Activated T-cell treated with anti-CD3 and anti-CD28 coated beads, Interleukin-2, amount 50 U/mL, for 24 hours (primary cell): ENCODE data around the gene TMED1.
"Not testable (repeated sequence)": the region's sequence is repeated elsewhere in the genome, so short reads cannot be mapped to it uniquely, and the experiment has no call there.

ENCODE experiments used
- DNase-seq: peaks from one replicate; pipeline ENCODE4 v3.0.0-alpha.2; 2020
- H3K27ac Mint-ChIP-seq: 2 replicates; pipeline ENCODE4 v1.8.0; 2020; ENCODE audit warnings: mild to moderate bottlenecking, mixed read lengths
- H3K27me3 Mint-ChIP-seq: 2 replicates; pipeline ENCODE4 v1.8.0; 2020; ENCODE audit warnings: mixed read lengths
- H3K36me3 Mint-ChIP-seq: 2 replicates; pipeline ENCODE4 v1.8.0; 2020; ENCODE audit warnings: low read depth, mixed read lengths
- H3K4me1 Mint-ChIP-seq: 2 replicates; pipeline ENCODE4 v1.8.0; 2020; ENCODE audit warnings: low read depth, mixed read lengths
- H3K4me3 Mint-ChIP-seq: 2 replicates; pipeline ENCODE4 v1.8.0; 2020; ENCODE audit warnings: mild to moderate bottlenecking, moderate library complexity, mixed read lengths
- H3K9me3 Mint-ChIP-seq: 2 replicates; pipeline ENCODE4 v1.8.0; 2020; ENCODE audit warnings: mixed read lengths

Gene TMED1

DNA sequence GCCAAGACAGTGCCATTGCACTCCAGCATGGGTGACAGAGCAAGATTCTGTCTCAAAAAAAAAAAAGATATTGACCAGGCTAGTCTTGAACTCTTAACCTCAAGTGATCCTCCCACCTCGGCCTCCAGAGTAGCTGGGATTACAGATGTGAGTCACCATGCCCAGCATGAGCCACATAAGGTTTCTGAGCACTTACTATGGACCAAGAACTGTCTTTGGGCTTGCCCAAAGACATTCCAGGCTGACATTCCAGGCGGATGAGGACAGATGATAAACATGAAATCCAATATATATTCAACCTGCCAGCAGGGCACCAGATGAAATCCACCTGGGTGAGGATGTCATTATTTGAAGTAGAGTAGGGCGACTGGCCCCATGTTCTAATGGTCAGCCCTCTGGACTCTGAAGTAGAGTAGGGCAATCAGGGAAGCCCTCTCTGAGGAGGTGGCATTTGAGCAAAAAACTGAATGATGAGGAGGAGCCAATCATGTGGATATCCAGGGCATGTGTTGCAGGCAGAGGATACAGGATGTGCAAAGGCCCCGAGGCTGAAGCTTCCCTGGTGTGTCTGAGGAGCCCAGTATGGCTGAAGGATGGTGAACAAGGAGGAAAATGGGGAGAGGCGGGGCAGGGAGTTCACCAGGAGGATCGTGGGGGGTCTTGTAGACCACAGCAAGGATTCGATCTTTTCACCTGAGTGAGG is 16.2 kb upstream of the TMED1 start:
- no peaks in the 10 kb centered on the region for H3K36me3 Mint-ChIP-seq
- H3K27ac Mint-ChIP-seq: no peak overlapping the region
- H3K4me3 Mint-ChIP-seq: no peak overlapping the region
- H3K9me3 Mint-ChIP-seq: no peaks in the 10 kb centered on the region
- DNase-seq: no peak
- peaks cover 2% of the 10 kb centered on the region for H3K27me3 Mint-ChIP-seq
- peaks cover 10% of the 10 kb centered on the region for H3K4me1 Mint-ChIP-seq

DNA sequence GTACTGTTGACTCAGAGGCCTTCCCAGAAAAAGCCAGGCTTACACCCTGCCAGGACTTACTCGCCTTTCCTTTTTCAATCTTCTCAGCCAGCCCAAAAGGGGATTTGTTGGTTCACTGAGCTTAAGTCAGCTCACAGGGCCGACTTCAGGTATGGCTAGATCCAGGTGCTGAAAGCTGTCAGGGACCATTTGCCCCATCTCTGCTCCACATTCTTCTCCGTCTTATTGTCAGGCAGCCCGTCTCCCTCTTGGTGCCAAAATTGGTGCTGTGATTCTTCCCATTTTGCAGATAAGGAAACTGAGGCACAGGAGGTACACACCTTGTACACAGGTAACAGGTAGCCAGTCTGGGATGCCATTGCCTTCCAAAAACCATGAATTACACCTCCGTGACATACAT is 14.6 kb upstream of the TMED1 start:
- H3K4me3 Mint-ChIP-seq: no peak overlapping the region
- H3K27me3 Mint-ChIP-seq: peaks cover 7% of the 10 kb centered on the region
- peaks cover 5% of the 10 kb centered on the region for H3K9me3 Mint-ChIP-seq
- peaks cover 10% of the 10 kb centered on the region for H3K4me1 Mint-ChIP-seq
- peaks cover 3% of the 10 kb centered on the region for H3K36me3 Mint-ChIP-seq
- no peak overlapping the region for H3K27ac Mint-ChIP-seq
- DNase-seq: no peak

DNA sequence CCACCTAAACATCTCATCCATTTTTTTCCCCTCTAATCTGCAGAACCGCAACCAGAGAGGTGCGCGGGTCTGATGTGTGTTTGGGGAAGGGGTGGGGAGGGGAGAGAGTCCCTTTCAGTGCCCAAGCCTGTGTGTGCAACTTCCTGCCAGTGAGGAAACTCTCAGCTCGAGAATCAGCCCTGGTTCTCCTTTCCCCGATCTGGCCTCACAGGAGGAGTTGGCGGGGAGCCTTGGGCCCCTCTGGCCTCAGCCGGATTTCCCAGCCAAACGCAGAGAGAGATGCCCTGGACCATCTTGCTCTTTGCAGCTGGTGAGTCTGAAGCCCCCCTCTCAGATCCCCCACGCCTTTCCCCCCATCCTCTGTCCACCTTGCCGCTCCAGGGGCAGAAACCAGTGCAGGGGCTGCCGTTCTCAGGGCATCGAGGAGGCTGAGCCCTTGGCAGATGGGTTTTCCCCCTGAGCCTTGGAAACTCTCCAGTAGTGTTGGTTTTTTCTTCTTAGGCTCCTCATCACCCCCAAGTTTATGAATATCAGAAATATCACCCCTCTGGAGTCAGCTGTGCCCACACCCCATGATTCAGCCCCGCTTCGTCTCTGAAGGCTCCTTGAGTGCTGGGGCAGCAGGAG is 12.3 kb upstream of the TMED1 start, which contains the start of gene C19orf38:
C19orf38 (plus strand) TSS at position 186 of the 627 bp plus-strand sequence; CDS start at position 280, 94 bp downstream.
- peaks cover 7% of the 10 kb centered on the region for H3K27me3 Mint-ChIP-seq
- peaks cover 3% of the 10 kb centered on the region for H3K36me3 Mint-ChIP-seq
- no peak for DNase-seq
- H3K27ac Mint-ChIP-seq: peak within 1 kb of the TSS; percentile 59
- H3K4me1 Mint-ChIP-seq: peaks cover 10% of the 10 kb centered on the region
- H3K9me3 Mint-ChIP-seq: peaks cover 5% of the 10 kb centered on the region
- peak within 1 kb of the TSS; percentile 22 for H3K4me3 Mint-ChIP-seq

DNA sequence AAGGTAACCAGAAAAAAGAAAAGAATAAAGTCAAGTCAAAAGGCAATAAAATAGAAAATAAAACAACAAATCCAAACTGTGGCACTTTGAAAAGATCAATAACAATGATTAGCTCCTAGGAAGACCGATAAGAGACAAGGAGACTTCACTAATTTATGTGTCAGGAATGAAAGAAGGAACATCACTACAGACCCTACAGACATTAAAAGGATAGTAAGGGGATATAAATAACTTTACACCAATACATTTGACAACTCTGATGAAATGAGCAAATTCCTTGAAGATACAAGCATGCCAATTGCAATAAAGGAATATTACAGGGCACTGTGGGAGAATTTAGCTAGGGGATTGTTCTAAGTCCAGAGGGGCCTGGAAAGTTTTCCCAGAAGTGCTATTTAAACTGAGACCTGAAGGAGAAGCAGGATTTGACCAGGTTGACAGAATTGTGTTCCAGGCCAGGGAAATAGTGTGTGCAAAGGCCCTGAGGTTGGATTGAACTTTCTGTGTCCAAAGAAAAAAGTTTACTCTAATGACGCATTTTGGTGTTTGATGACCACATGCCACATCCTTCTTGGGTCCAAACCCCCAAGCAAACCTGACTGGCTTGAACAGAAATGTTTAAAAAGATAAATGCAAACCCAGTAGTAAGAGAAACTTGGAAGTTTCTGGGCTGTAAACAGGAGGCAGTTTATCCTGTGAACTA is 10.6 kb upstream of the TMED1 start:
- no peak overlapping the region for H3K4me3 Mint-ChIP-seq
- no peak for DNase-seq
- peaks cover 7% of the 10 kb centered on the region for H3K27me3 Mint-ChIP-seq
- H3K4me1 Mint-ChIP-seq: peaks cover 10% of the 10 kb centered on the region
- peaks cover 3% of the 10 kb centered on the region for H3K36me3 Mint-ChIP-seq
- peaks cover 5% of the 10 kb centered on the region for H3K9me3 Mint-ChIP-seq
- H3K27ac Mint-ChIP-seq: no peak overlapping the region

DNA sequence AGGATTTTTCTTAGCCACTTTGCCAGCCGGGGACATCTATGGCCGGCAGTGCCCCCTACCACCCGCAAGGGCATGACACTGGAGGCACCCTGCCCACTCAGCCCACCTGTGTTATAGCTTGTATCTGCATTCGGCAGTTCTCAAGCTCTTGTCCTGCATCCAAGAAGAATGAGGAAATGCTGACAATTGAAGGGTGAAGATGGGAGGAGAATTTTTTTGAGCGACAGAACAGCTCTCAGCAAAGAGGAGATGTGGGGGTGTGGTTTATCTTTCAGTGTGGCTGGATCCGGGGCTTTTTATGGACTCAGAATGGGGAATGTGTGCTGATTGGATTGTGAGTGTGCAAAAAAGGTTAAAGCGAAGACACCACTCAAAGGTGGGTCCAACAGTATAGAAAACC is 6.8 kb upstream of the TMED1 start:
- Mint-ChIP-seq H3K9me3 (peaks cover 7% of the 10 kb centered on the region), H3K27me3 (peaks cover 4% of the 10 kb centered on the region), H3K4me3 (no peak overlapping the region), H3K36me3 (peaks cover 3% of the 10 kb centered on the region), H3K27ac (no peak overlapping the region), H3K4me1 (peaks cover 2% of the 10 kb centered on the region)
- no peak for DNase-seq

DNA sequence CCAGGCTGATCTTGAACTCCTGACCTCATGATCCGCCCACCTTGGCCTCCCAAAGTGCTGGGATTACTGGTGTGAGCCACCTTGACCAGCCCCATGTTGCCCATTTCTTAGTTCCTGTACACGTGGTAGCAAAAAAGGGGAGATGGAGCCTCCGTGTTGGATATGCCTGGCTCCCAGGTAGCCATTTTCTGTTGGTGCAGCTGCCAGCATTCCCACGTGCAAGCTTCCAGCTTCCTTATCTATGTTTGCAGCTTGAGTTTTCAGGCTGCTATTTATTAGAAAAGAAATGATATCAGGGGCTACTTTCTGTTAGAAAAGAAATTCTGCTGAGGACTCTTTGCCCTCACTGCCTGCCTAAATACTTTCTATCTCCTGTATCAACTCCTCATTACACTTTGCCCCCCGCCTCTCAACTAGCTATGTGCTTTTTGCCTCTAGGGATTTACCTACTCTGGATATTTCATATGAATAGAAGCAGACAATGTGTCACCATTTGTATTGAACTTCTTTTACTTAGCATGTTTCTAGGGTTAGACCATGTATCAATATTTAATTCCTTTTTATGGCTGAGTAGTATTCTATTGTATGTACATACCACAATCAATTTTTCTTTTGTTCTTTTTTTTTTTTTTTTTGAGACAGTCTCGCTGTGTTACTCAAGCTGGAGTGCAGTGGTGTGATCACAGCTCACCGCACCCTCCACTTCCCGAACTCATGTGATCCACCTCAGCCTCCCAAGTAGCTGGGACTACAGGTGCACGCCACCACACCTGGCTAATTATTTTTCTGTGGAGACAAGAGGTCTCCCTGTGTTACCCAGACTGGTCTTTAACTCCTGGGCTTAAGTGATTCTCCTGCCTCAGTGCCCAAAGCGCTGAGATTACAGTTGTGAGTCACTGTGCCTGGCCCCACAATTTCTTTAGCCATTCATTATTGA is 3.4 kb upstream of the TMED1 start:
- no peak for DNase-seq
- Mint-ChIP-seq H3K27me3 (no peaks in the 10 kb centered on the region), H3K4me3 (no peak overlapping the region), H3K36me3 (peaks cover 23% of the 10 kb centered on the region), H3K27ac (no peak overlapping the region), H3K4me1 (peaks cover 20% of the 10 kb centered on the region), H3K9me3 (peaks cover 16% of the 10 kb centered on the region)

DNA sequence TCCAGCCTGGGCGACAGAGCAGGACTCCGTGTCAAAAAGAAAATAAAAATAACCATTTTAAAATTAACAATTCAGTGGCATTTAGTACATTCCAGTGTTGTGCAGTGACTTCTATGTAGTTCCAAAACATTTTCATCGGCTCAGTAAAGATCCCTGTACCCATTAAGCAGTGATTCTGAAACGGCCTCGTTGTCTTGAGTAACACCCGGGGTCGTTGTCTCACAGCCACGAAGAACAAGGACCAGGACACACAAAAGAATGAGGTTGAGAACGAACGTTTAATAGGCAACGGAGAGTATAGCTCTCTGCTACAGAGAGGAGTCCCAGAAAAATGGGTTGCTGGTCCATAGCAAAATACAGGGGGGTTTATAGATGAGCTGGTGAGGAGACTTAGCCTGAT is 2.4 kb upstream of the TMED1 start:
- Mint-ChIP-seq H3K27ac (no peak overlapping the region), H3K4me3 (no peak overlapping the region), H3K4me1 (peaks cover 20% of the 10 kb centered on the region), H3K36me3 (peaks cover 30% of the 10 kb centered on the region), H3K9me3 (peaks cover 16% of the 10 kb centered on the region), H3K27me3 (no peaks in the 10 kb centered on the region)
- DNase-seq: no peak

DNA sequence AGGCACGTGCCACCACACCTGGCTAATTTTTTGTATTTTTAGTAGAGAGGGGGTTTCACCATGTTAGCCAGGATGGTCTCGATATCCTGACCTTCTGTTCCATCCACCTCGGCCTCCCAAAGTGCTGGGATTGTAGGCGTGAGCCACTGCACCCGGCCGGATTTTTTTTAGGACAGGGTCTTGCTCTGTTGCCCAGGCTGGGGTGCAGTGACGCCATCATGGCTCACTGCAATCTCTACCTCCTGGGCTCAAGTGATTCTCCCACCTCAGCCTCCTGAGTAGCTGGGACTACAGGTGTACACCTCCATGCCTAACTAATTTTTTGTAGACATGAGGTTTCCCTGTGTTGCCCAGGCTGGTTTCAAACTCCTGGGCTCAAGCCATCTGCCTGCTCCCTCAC is 1.6 kb upstream of the TMED1 start:
- not testable (repeated sequence) for H3K27ac Mint-ChIP-seq, H3K27me3 Mint-ChIP-seq, H3K4me3 Mint-ChIP-seq, DNase-seq
- Mint-ChIP-seq H3K4me1 (peaks cover 20% of the 10 kb centered on the region), H3K36me3 (peaks cover 38% of the 10 kb centered on the region), H3K9me3 (peaks cover 16% of the 10 kb centered on the region)

DNA sequence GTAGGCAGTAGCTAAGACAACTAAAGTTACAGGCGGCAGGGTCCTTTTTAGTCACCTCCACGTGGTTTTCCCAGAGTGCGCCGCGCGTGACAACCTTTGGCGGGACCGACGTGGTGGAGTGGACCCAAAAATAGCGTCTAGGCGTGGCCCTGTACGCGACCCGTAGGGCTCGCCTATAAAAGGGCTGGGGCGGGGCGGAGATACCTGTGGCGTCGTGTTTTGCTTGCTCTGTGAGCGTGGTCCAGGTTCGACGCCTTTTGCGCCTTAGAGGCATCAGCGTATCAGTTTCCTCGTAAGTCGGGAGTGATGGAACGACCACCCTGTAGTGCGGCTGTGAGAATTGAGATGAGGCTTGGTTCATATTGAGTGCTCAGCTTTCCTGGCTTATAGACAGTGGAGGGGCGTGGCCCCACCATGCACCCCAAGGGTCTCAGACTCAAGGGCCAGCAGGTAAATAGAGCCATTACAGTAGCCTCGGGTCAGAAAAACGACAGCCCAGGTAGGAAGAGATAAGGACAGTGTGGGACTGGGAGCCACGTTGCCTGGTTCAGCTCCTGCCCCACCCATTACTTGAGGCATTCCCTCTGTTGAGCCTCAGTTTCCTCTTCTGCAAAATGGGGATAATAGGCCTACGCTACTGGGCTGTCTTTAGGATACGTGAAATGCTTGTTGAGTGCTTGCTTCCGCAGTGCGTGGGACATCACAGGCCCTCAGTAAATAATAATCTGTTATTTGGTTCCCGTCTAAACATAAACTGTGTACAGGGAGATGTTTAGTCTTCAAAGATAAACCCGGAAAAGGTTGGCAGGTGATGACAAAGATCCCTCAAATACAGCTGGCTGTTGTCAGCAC is 693 bp upstream of the TMED1 start:
- Mint-ChIP-seq H3K27me3 (no peaks in the 10 kb centered on the region), H3K9me3 (peaks cover 16% of the 10 kb centered on the region), H3K4me1 (peaks cover 20% of the 10 kb centered on the region), H3K27ac (peak overlapping the region; percentile 100), H3K36me3 (peaks cover 47% of the 10 kb centered on the region), H3K4me3 (peak overlapping the region; percentile 94)
- DNase-seq: no peak

DNA sequence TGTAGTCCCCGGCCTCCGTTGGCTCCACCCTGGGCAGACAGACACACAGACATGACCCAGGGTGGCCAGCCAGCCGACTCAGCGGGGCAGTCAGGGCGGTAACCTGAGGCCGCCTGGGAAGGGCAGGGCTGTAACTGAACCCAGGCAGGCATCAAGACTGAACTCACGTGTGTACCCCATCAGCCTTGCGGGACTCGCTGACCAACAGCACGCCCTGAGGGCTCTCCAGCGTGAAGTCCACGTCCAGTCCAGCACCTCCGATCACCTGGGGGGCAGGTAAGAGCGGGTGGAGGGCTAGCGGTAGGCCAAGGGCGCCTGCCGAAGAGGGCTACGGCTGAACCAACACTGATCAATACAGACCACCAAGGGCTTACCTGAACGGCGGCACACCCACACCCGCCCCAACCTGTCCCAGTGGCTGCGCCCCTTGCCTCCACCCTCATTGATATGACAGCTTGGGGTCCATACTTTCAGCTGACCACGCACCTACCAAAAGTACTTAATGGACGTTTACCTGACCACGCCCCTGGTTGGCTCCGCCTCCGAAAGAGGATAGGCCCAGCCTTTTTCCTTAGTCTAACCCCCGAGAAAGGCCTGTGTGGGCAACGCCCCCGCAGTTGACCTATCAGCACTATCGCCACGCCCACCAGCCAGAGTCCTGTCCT is 791 bp downstream of the TMED1 start:
- Mint-ChIP-seq H3K9me3 (peaks cover 16% of the 10 kb centered on the region), H3K27me3 (no peaks in the 10 kb centered on the region), H3K27ac (peak overlapping the region; percentile 100), H3K4me3 (peak overlapping the region; percentile 94), H3K4me1 (peaks cover 20% of the 10 kb centered on the region), H3K36me3 (peaks cover 53% of the 10 kb centered on the region)
- DNase-seq: no peak

DNA sequence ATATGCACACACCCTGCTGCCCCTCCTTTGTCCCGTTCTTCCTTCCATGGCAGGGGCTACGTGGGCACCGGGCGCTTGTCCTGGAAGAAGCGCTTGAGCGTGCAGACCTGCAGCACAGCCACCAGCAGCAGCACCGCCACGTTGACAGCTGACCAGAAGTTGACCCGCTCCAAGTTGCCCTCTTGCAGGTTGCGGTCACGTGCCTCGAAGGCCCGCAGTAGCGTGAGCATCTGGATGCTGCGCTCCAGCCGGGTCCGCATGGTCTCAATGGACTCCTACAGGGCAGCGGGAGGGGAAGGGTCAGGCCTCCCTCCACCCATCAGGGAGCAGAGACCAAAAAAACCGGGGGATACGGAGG is 3.1 kb downstream of the TMED1 start:
- H3K4me3 Mint-ChIP-seq: no peak overlapping the region
- H3K4me1 Mint-ChIP-seq: peaks cover 20% of the 10 kb centered on the region
- peaks cover 14% of the 10 kb centered on the region for H3K9me3 Mint-ChIP-seq
- no peak for DNase-seq
- peaks cover 67% of the 10 kb centered on the region for H3K36me3 Mint-ChIP-seq
- no peaks in the 10 kb centered on the region for H3K27me3 Mint-ChIP-seq
- H3K27ac Mint-ChIP-seq: peak overlapping the region; percentile 44

DNA sequence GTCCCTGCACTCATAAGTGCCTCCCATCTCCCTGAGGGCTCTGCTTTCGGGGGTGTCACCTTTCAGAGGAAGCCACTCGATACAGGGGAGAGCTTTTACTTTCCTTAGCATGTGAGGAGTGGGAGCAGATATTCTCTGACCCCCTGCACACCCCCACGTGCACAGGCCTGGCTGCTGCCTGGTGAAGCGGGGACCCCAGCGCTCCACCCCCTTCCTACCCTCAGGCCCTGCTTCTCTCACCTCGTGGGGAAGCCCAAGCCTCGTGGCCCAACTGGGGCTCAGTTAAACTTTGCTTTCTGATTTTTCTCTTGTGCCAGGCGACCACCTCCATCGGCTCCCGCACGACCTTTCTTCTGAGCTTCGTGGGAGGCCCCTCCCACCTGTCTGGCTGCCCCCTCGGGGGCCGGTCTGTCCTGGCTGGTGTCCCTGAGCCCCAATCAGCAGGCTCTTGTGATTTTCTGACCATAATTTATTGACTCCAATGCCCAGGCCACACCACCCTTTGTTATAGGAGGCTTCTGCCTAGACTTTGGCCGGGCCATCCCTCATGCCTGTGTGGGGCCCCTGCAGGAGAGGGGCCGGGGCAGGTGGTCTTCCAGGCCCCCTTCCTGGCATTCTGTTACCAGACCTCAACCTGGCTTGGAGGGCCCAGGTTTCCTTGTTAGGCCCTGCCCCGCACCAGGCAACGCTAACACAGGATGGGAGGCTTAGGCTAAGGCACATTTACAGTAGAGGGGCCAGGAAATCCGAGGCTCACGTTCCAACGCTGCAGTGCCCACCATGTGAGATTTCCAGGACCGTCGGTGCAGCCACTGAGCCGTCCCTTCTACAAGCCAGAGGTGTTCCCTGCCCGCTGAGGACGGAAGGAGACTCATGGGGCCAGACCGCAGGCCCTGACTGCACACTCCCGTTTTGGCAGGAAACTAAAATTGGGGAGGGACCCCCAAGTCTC is 3.7 kb downstream of the TMED1 start:
- peaks cover 72% of the 10 kb centered on the region for H3K36me3 Mint-ChIP-seq
- no peak for DNase-seq
- H3K4me3 Mint-ChIP-seq: no peak overlapping the region
- peak overlapping the region; percentile 52 for H3K27ac Mint-ChIP-seq
- H3K4me1 Mint-ChIP-seq: peaks cover 20% of the 10 kb centered on the region
- peaks cover 14% of the 10 kb centered on the region for H3K9me3 Mint-ChIP-seq
- H3K27me3 Mint-ChIP-seq: no peaks in the 10 kb centered on the region
